K562 (cell line): ENCODE measurements around the gene LDB2. TPM values are rescaled to one million over a fixed set of nuclear protein-coding genes. Genes with fewer than 3 reads are reported as not detected.

Experiments used
- ATAC-seq: fragments of 200-7000 bp; cut with Tn5 transposase; 3 replicates; pipeline ENCODE4 v1.9.1; 2020; ENCODE audit warnings: moderate library complexity
- BruUV-seq: library from RNA; stranded (reverse); fragments of 400-500 nt; replicated peaks from 2 replicates; lab custom pipeline; 2021; lab: Mats Ljungman, UMichigan
- CTCF ChIA-PET: fragments of 300-600 bp; formaldehyde crosslinking; extraction: SDS; loops from one replicate; lab custom pipeline; 2021; ENCODE audit warnings: low intra/inter-chr PET ratio; lab: Yijun Ruan, JAX
- POLR2A ChIA-PET: fragments of 300-600, 350-650 bp; sonication (Branson Sonifier 250); formaldehyde crosslinking; extraction: SDS; loops from one replicate; lab custom pipeline; 2021; ENCODE audit warnings: antibody characterized with exemption, inconsistent platforms; lab: Yijun Ruan, JAX
- DNase-seq, 4 experiments: peaks; one replicate each; pipeline versions ENCODE4 v3.0.0 to v3.0.0-alpha.2; 2011 to 2018; ENCODE audit warnings: low spot score in 3 of 4, mixed read lengths in 3 of 4; ENCODE audit errors: extremely low read depth in 1 of 4
- FAIRE-seq: peaks from 2 replicates; lab custom pipeline; 2011; peaks lifted over from hg19 to GRCh38; lab: Jason Lieb, UNC
- H2AFZ ChIP-seq: 2 replicates; pipeline ENCODE4 v1.6.0; 2011; ENCODE audit warnings: low read depth, low read length, control low read depth, inconsistent platforms
- H3K27ac ChIP-seq: fragments of 200-600 bp; 3 replicates; pipeline ENCODE4 v1.8.0; 2011; ENCODE audit warnings: low read depth, mild to moderate bottlenecking, control low read depth, inconsistent platforms, low read length, moderate library complexity, mixed read lengths; ENCODE audit errors: extremely low read depth
- H3K27me3 ChIP-seq, 2 experiments: fragments of 300-600 bp in 1 of 2; 2 replicates in 1 of 2; 3 replicates in 1 of 2; pipeline versions ENCODE4 v1.6.0 to v1.8.0; 2011; ENCODE audit warnings: inconsistent platforms in 2 of 2, low read length in 2 of 2, mild to moderate bottlenecking in 1 of 2, mixed read lengths in 1 of 2, moderate library complexity in 1 of 2; ENCODE audit not compliant: control insufficient read depth in 2 of 2, insufficient read depth in 2 of 2
- H3K36me3 ChIP-seq: fragments of 300-600 bp; 3 replicates; pipeline ENCODE4 v1.8.0; 2011; ENCODE audit warnings: mild to moderate bottlenecking, low read length, inconsistent platforms; ENCODE audit not compliant: control insufficient read depth, insufficient read depth
- H3K4me1 ChIP-seq, 2 experiments: fragments of 200-600 bp in 1 of 2; replicated peaks in 1 of 2; 2 replicates in 1 of 2; 3 replicates in 1 of 2; pipeline versions ENCODE4 v1.5.1 to v1.8.0; 2011; ENCODE audit warnings: inconsistent platforms in 2 of 2, low read length in 2 of 2, mild to moderate bottlenecking in 1 of 2, mixed read lengths in 1 of 2, moderate library complexity in 1 of 2; ENCODE audit not compliant: control insufficient read depth in 2 of 2, insufficient read depth in 2 of 2
- H3K4me2 ChIP-seq: 2 replicates; pipeline ENCODE4 v1.6.1; 2011; ENCODE audit warnings: low read length, control low read depth, inconsistent platforms, mixed read lengths; ENCODE audit not compliant: insufficient read depth
- H3K4me3 ChIP-seq: fragments of 200-600 bp; sonication (generic), shearing (Covaris generic); 2 replicates; pipeline ENCODE4 v1.5.1; 2016; ENCODE audit warnings: control low read depth, inconsistent platforms
- H3K79me2 ChIP-seq: fragments of 200-600 bp; 3 replicates; pipeline ENCODE4 v1.8.0; 2011; ENCODE audit warnings: low read length, inconsistent platforms; ENCODE audit not compliant: control insufficient read depth, insufficient read depth
- H3K9ac ChIP-seq, 2 experiments: 2 replicates each; pipeline versions ENCODE4 v1.6.0 to v1.6.1; 2011; ENCODE audit warnings: low read depth in 2 of 2, low read length in 2 of 2, control low read depth in 1 of 2, inconsistent platforms in 1 of 2, mild to moderate bottlenecking in 1 of 2, mixed read lengths in 1 of 2; ENCODE audit not compliant: insufficient read depth in 1 of 2
- H3K9me1 ChIP-seq: one replicate; pipeline ENCODE4 v1.6.0; 2011; ENCODE audit warnings: inconsistent platforms, mild to moderate bottlenecking, low read length, moderate library complexity; ENCODE audit not compliant: control insufficient read depth, insufficient read depth
- H3K9me3 ChIP-seq: replicated peaks from 2 replicates; pipeline ENCODE4 v1.5.1; 2011; ENCODE audit warnings: low read depth, low read length, inconsistent platforms; ENCODE audit not compliant: control insufficient read depth, insufficient read depth
- H4K20me1 ChIP-seq: replicated peaks from 2 replicates; pipeline ENCODE4 v1.6.1; 2011; ENCODE audit warnings: low read length, inconsistent platforms, mixed read lengths; ENCODE audit not compliant: control insufficient read depth, insufficient read depth
- EWSR1 ChIP-seq: fragments of 450-650 bp; IDR thresholded peaks from 2 replicates; pipeline ENCODE4 v1.6.1; 2018; ENCODE audit warnings: borderline replicate concordance, mild to moderate bottlenecking, low read depth, moderate library complexity; ENCODE audit not compliant: partially characterized antibody
- MCM5 ChIP-seq: fragments of 450-650 bp; IDR thresholded peaks from 2 replicates; pipeline ENCODE4 v1.6.1; 2016; ENCODE audit warnings: low read depth
- PBX2 ChIP-seq, 2 experiments: IDR thresholded peaks in 1 of 2; conservative IDR thresholded peaks in 1 of 2; 2 replicates each; pipeline ENCODE4 v1.6.1; 2016; ENCODE audit warnings: low read depth in 2 of 2, mild to moderate bottlenecking in 1 of 2, missing compliant biosample characterization in 1 of 2, missing genetic modification characterization in 1 of 2, moderate library complexity in 1 of 2
- PHB ChIP-seq: fragments of 250-450 bp; sonication (Bioruptor Pico); IDR thresholded peaks from 2 replicates; pipeline ENCODE4 v1.5.0; 2021
- POLR2AphosphoS5 ChIP-seq: IDR thresholded peaks from 2 replicates; pipeline ENCODE4 v1.6.1; 2011; ENCODE audit warnings: mild to moderate bottlenecking, low read depth, low read length, moderate library complexity; ENCODE audit not compliant: control insufficient read depth, insufficient read depth
- PTBP1 ChIP-seq: fragments of 200-400 bp; formaldehyde crosslinking; IDR thresholded peaks from 2 replicates; pipeline ENCODE4 v1.6.1; 2017; ENCODE audit warnings: low read depth, low read length
- SAP30 ChIP-seq: fragments of 200-600 bp; sonication (generic); IDR thresholded peaks from 2 replicates; pipeline ENCODE4 v1.6.1; 2012; ENCODE audit warnings: borderline replicate concordance, low read depth, mild to moderate bottlenecking, moderate library complexity, low read length, control low read depth, inconsistent platforms; ENCODE audit not compliant: insufficient read depth, poor library complexity, severe bottlenecking
- ZBTB17 ChIP-seq: fragments of 450-650 bp; formaldehyde crosslinking; IDR thresholded peaks from 2 replicates; pipeline ENCODE4 v1.4.0; 2020; ENCODE audit warnings: mild to moderate bottlenecking
- ZNF277 ChIP-seq: fragments of 250-450 bp; sonication (Bioruptor Pico); IDR thresholded peaks from 2 replicates; pipeline ENCODE4 v1.8.0; 2022; ENCODE audit warnings: inconsistent platforms, mild to moderate bottlenecking, moderate library complexity, borderline replicate concordance
- ZNF511 ChIP-seq: sonication (generic); formaldehyde crosslinking; IDR thresholded peaks from 2 replicates; pipeline ENCODE4 v1.8.0; 2022; ENCODE audit warnings: mild to moderate bottlenecking, missing genetic modification reagents
- ZNF696 ChIP-seq: fragments of 250-450 bp; sonication (Bioruptor Pico); conservative IDR thresholded peaks from 2 replicates; pipeline ENCODE4 v1.4.0; 2020; ENCODE audit warnings: mild to moderate bottlenecking, moderate library complexity
- ZNF75A ChIP-seq: fragments of 450-650 bp; formaldehyde crosslinking; IDR thresholded peaks from 2 replicates; pipeline ENCODE4 v1.4.0; 2020; ENCODE audit warnings: mild to moderate bottlenecking
- ZNF77 ChIP-seq: fragments of 250-450 bp; sonication (Bioruptor Pico); IDR thresholded peaks from 2 replicates; pipeline ENCODE4 v1.5.0; 2020
- WGBS: fragments of 100-300 bp; shearing (Covaris generic); methylation state at CpG from one replicate; pipeline ENCODE4 v1.1.6; 2016; ENCODE audit warnings: low coverage, mixed read lengths; ENCODE audit not compliant: insufficient coverage; ENCODE audit errors: missing lambda C conversion rate; 5-methylcytosine and 5-hydroxymethylcytosine counted together
- in situ Hi-C: fragments of 300-500 bp; cut with MboI; formaldehyde crosslinking; loops from 4 replicates; pipeline ENCODE4 v1.15.0; 2018; ENCODE audit warnings: inconsistent platforms, mixed read lengths
- intact Hi-C: fragments of 100-400 bp; cut with micrococcal nuclease; formaldehyde crosslinking; loops from 2 replicates; pipeline ENCODE4 v1.14.2; 2022
- polyA plus RNA-seq, 8 experiments: library from polyadenylated mRNA; depleted of rRNA in 4 of 8; stranded (reverse) in 5 of 8; unstranded in 3 of 8; fragments of >200 nt; fragmentation: Nextera tagmentation in 2 of 8; fragmentation: Illumina TruSeq in 1 of 8; extraction: Ambion mirVana in 2 of 8; extraction: Trizol in 1 of 8; gene quantifications; 2 replicates each; pipeline versions ENCODE4 v1.2.1 to v1.2.3, GENCODE V29; 2011 to 2014; ENCODE audit warnings: inconsistent platforms in 1 of 8, missing spikeins in 1 of 8
- total RNA-seq, 7 experiments: library from RNA; depleted of rRNA in 6 of 7; stranded (reverse); fragments of >200 nt in 6 of 7; fragmentation: Illumina TruSeq in 2 of 7; extraction: Trizol in 2 of 7; gene quantifications; 2 replicates each; pipeline versions ENCODE4 v1.2.1 to v1.2.3, GENCODE V29; 2011 to 2021; ENCODE audit warnings: low replicate concordance in 1 of 7
- TF ChIP-seq, protein P1 (sequence below): fragments of 450-650 bp; IDR thresholded peaks from 2 replicates; pipeline ENCODE4 v1.6.1; 2018; ENCODE audit not compliant: partially characterized antibody

Gene LDB2
- total and polyA plus RNA-seq, 9 of the 15 experiments (the other 6 are each of a cell fraction or from before 2014, with no cell fraction given), result 0.10 to 0.20 TPM; not detected in 7

GRCh38 chr4:16713696-16714095 lies 184.7 kb downstream of the LDB2 start:
- Histone ChIP-seq H3K4me3 (no peak overlapping the region), H3K9ac (no peak overlapping the region), H3K9me3 (no peaks in the 10 kb centered on the region), H4K20me1 (no peaks in the 10 kb centered on the region), H3K27me3 (no peaks in the 10 kb centered on the region), H3K4me2 (no peak overlapping the region), H2AFZ (no peak overlapping the region), H3K79me2 (no peaks in the 10 kb centered on the region), H3K27ac (no peak overlapping the region), H3K36me3 (no peaks in the 10 kb centered on the region), H3K9me1 (no peaks in the 10 kb centered on the region), H3K4me1 (no peaks in the 10 kb centered on the region)
- FAIRE-seq (no peak), ATAC-seq (no peak), DNase-seq (no peak)
- in situ Hi-C loops (no loop called here), intact Hi-C loops (no loop called here)
- WGBS, result 3% methylated on average over 3 of the region's 3 CpGs
- no TSS peak for BruUV-seq
- CTCF ChIA-PET, result no interaction called here
- POLR2A ChIA-PET, result no interaction called here
- TF ChIP-seq PBX2 (CRISPR knock-in tag; IDR thresholded peaks at IDR 0.05; ENCODE audit: low read depth) (no peak), PBX2 (tag; conservative IDR thresholded peaks at IDR 0.05; ENCODE audit: low read depth) (no peak), MCM5 (no peak), ZNF277 (no peak), ZNF77 (CRISPR knock-in tag) (no peak), EWSR1 (no peak), ZNF75A (CRISPR knock-in tag) (no peak), ZNF696 (no peak), PHB (CRISPR knock-in tag) (no peak), ZNF511 (CRISPR knock-in tag) (no peak), POLR2AphosphoS5 (no peak), SAP30 (no peak), PTBP1 (no peak), ZBTB17 (CRISPR knock-in tag) (no peak)
- TF ChIP-seq, protein P1, sequence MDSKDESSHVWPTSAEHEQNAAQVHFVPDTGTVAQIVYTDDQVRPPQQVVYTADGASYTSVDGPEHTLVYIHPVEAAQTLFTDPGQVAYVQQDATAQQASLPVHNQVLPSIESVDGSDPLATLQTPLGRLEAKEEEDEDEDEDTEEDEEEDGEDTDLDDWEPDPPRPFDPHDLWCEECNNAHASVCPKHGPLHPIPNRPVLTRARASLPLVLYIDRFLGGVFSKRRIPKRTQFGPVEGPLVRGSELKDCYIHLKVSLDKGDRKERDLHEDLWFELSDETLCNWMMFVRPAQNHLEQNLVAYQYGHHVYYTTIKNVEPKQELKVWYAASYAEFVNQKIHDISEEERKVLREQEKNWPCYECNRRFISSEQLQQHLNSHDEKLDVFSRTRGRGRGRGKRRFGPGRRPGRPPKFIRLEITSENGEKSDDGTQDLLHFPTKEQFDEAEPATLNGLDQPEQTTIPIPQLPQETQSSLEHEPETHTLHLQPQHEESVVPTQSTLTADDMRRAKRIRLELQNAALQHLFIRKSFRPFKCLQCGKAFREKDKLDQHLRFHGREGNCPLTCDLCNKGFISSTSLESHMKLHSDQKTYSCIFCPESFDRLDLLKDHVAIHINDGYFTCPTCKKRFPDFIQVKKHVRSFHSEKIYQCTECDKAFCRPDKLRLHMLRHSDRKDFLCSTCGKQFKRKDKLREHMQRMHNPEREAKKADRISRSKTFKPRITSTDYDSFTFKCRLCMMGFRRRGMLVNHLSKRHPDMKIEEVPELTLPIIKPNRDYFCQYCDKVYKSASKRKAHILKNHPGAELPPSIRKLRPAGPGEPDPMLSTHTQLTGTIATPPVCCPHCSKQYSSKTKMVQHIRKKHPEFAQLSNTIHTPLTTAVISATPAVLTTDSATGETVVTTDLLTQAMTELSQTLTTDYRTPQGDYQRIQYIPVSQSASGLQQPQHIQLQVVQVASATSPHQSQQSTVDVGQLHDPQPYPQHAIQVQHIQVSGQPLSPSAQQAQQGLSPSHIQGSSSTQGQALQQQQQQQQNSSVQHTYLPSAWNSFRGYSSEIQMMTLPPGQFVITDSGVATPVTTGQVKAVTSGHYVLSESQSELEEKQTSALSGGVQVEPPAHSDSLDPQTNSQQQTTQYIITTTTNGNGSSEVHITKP, result no peak
